T-helper 1 cell (primary cell): ENCODE results near the gene PUM1.

Experiments used
- DNase-seq, 5 donors: peaks; one replicate each; pipeline ENCODE4 v3.0.0-alpha.2; 2012 to 2020

Gene PUM1

GRCh38 chr1:31029026-31029425 lies 36.5 kb downstream of the PUM1 start:
- no peak for DNase-seq

- no peak for DNase-seq
Observed at GRCh38 chr1:31027693-31028526, 37.6 kb downstream of the PUM1 start.

GRCh38 chr1:31022259-31022658 lies 43.3 kb downstream of the PUM1 start:
- DNase-seq, result no peak

- DNase-seq, result no peak
Observed at GRCh38 chr1:31020007-31020790, 45.3 kb downstream of the PUM1 start.

GRCh38 chr1:31019401-31019800 lies 46.1 kb downstream of the PUM1 start:
- DNase-seq, result no peak

- DNase-seq, result no peak
Observed at GRCh38 chr1:31016868-31017267, 48.6 kb downstream of the PUM1 start.

GRCh38 chr1:31013187-31013864 lies 52.2 kb downstream of the PUM1 start:
- no peak for DNase-seq

GRCh38 chr1:31012210-31012924 lies 53.1 kb downstream of the PUM1 start:
- DNase-seq, result no peak

- DNase-seq, result no peak
Observed at GRCh38 chr1:31011719-31012118, 53.8 kb downstream of the PUM1 start.

GRCh38 chr1:31010086-31010989 lies 55.2 kb downstream of the PUM1 start:
- DNase-seq, result peak in 1 of 5 donors; percentile 87

GRCh38 chr1:31007462-31007991 lies 58.0 kb downstream of the PUM1 start:
- DNase-seq, result no peak

GRCh38 chr1:31006747-31007146 lies 58.8 kb downstream of the PUM1 start:
- DNase-seq, result no peak

- DNase-seq, result no peak
Observed at GRCh38 chr1:31005617-31006166, 59.8 kb downstream of the PUM1 start.

- DNase-seq, result no peak
Observed at GRCh38 chr1:31005198-31005597, 60.3 kb downstream of the PUM1 start.

GRCh38 chr1:31004231-31004621 lies 61.3 kb downstream of the PUM1 start:
- no peak for DNase-seq

- no peak for DNase-seq
Observed at GRCh38 chr1:31003613-31004230, 61.8 kb downstream of the PUM1 start.

- no peak for DNase-seq
Observed at GRCh38 chr1:31000301-31000700, 65.2 kb downstream of the PUM1 start.

GRCh38 chr1:30998887-30999286 lies 66.6 kb downstream of the PUM1 start:
- DNase-seq, result no peak

- DNase-seq, result peak in 1 of 5 donors; percentile 52
Observed at GRCh38 chr1:30998171-30998570, 67.3 kb downstream of the PUM1 start.

- DNase-seq, result no peak
Observed at GRCh38 chr1:30997463-30998057, 68.0 kb downstream of the PUM1 start.
